GM18498 (cell line): Measurements from ENCODE around the gene SCAND1.

ENCODE experiments used
- ATAC-seq: cut with Tn5 transposase; IDR thresholded peaks from one replicate; pipeline ENCODE4 v1.9.1; 2021; ENCODE audit warnings: mild to moderate bottlenecking, moderate library complexity; ENCODE audit not compliant: unreplicated experiment

Gene SCAND1

GRCh38 chr20:35908007-35908406, 46.3 kb downstream of the SCAND1 start:
- no peak for ATAC-seq

DNA sequence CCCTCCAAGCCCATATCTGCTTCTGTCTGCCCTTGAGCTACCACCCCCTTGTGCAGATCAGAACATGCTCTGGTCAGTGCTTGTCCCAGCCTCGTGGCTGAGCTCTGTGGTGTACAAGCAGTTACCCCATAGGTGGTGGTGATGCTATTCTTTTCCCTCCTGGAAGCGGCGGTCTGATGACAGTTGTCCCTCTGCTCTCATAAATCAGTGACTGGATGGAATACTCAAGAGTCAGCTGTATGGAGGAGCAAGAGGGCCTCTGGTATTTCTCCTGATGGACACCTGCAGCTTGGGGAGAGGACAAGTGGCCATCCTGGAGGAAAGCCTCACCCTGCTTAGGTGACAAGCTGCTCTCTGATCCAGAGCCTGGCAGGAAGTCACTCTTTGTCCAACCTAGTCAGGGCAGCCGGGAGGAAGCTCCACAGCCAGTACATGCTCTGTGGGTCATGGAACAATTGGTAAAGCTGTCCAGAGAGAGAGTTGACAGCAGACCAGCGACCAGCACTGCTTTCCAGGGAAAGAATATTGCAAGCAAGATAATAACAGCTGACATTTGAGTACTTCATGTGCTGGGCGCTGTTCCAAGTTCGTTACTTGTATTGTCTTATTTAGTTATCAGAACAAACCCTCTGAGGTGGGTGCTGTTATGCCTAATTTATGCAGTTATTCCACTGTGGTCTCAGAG, 47.1 kb downstream of the SCAND1 start:
- ATAC-seq = no peak

DNA sequence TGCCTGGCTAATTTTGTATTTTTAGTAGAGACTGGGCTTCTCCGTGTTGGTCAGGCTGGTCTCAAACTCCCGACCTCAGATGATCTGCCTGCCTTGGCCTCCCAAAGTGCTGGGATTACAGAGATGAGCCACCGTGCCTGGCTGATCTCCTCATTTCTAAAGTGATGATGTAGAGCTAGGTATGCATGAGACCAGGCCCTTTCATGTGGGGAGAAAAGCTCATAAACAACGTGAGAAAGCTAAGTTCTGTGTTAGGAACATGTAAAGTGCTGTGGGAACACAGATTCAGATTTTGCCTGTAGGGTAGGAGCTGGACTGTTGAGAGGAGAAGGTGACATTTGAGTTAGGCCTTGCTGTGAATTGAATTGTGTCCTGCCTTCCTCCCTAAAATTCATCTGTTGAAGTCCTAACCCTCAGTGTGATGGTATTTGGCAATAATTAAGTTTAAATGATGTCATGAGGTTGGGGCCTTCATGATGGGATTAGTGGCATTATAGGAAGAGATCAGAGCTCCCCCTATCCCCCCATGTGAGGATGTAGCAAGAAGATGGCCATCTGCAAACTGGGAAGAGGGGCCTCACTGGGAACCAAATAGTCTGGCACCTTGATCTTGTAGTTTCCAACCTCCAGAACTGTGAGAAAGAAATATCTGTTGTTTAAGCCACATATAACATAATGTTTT, 49.2 kb downstream of the SCAND1 start:
- ATAC-seq = no peak

- no peak for ATAC-seq
Measured at GRCh38 chr20:35903843-35904242, 50.5 kb downstream of the SCAND1 start.
